PFSK-1 (cell line): ENCODE data around the gene TAS1R2.

Experiments used
- FOXP2 ChIP-seq: optimal IDR thresholded peaks from 2 replicates; pipeline ENCODE3; 2011; ENCODE audit warnings: borderline replicate concordance, control low read depth, inconsistent platforms; ENCODE audit not compliant: insufficient read depth; ENCODE audit errors: extremely low read length, extremely low read depth
- POLR2AphosphoS5 ChIP-seq: IDR thresholded peaks from 2 replicates; pipeline ENCODE4 v1.6.1; 2012; ENCODE audit warnings: low read depth, mild to moderate bottlenecking, control low read depth, low read length, moderate library complexity
- REST ChIP-seq, 2 experiments: IDR thresholded peaks; 2 replicates each; pipeline versions ENCODE4 v1.6.1 to v1.8.0; 2011 to 2012; ENCODE audit warnings: low read depth in 2 of 2, low read length in 2 of 2, control low read depth in 1 of 2, inconsistent platforms in 1 of 2, mild to moderate bottlenecking in 1 of 2, moderate library complexity in 1 of 2; ENCODE audit not compliant: insufficient read depth in 1 of 2
- SIN3A ChIP-seq: IDR thresholded peaks from 2 replicates; pipeline ENCODE4 v1.6.1; 2012; ENCODE audit warnings: mild to moderate bottlenecking, low read length, moderate library complexity, borderline replicate concordance; ENCODE audit not compliant: insufficient read depth
- TAF1 ChIP-seq: IDR thresholded peaks from 2 replicates; pipeline ENCODE4 v1.6.1; 2012; ENCODE audit warnings: low read length, control low read depth, borderline replicate concordance; ENCODE audit not compliant: insufficient read depth

Gene TAS1R2

DNA sequence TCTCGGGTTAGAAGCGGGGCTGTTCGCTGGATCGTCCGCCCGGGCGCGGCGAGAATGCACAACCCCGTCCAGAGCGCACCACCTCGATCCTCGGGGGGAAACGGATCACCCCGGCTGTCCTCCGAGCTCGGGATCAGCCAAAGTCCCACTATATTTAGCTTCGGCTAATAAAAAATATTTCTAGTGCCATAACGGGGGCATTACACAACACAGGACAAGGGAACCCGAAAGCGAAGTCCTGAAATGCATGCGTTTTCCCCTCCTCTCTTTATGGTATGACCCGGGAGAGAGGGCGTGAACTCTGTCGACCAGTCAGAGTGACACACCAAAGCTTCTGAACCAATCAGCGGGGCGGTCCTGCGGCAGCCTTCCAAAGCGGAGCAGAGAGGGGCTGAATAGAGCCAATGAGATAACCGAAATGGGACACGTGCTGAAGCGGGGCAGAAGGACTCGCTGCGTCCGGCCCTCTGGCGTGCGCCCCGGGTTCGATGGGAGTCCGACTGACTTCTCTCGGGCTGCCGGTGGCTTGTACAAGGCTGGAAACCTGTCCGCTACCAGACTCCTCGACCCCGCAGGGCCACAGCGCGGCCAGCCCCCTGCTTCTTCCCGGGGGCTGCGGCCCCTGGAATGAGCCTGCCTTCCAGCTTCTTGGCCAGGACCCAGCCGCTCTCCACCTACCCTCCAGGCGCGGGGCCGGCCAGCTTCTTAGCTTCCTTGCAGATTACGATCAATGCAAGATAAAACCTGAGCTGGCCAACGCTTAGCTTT is 43.2 kb upstream of the TAS1R2 start, which contains the start of gene ALDH4A1:
TSS of gene ALDH4A1 (minus strand) at position 33 of the 768 bp plus-strand sequence. CDS start at position 1, 32 bp downstream.
- TF ChIP-seq REST (IDR thresholded peaks at IDR 0.05; ENCODE audit: insufficient read depth in 1 of 2, low read depth in 2 of 2, low read length in 2 of 2): no peak
- TF ChIP-seq FOXP2: no peak
- 0 out of 2 replicates have a peak, but pooled peaks have one; percentile 5 for TF ChIP-seq TAF1
- peak; percentile 60; the same call in 1 of the 2 replicates for TF ChIP-seq POLR2AphosphoS5
- peak; percentile 49; the same call in 1 of the 2 replicates for TF ChIP-seq SIN3A

DNA sequence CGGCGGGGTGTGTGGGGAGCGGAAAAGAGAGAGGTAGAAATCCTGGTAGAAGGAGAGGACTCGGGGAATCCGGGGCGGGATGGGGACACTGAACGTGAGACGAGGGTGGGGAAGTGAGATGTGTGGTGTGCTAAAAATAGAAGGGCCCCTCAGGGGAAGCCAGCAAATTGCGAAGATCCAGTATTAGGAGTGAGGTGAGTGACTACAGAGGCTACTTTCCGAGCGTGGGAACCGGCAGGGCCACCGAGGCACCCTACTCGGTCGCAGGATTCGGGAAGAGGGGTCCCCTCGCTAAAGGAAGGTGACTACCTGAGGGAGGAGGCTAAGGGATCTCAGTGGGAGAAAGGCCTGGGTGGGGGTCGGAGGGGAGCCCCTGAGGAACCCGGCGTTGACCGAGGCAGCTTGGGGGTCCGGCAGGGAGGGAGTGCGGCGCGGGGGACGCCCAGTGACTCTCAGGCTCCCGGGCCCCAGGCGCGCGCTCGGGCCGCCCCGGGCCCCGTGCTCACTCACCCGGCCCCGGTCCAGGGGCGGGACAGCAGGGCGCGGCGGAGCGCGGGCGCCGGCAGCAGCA is 42.6 kb upstream of the TAS1R2 start:
- no peak for TF ChIP-seq TAF1
- no peak for TF ChIP-seq REST (IDR thresholded peaks at IDR 0.05; ENCODE audit: insufficient read depth in 1 of 2, low read depth in 2 of 2, low read length in 2 of 2)
- no peak for TF ChIP-seq SIN3A
- TF ChIP-seq FOXP2: no peak
- no peak for TF ChIP-seq POLR2AphosphoS5

GRCh38 chr1:18901147-18901951 is 41.9 kb upstream of the TAS1R2 start:
- TF ChIP-seq REST (IDR thresholded peaks at IDR 0.05; ENCODE audit: insufficient read depth in 1 of 2, low read depth in 2 of 2, low read length in 2 of 2) (no peak), SIN3A (no peak)

DNA sequence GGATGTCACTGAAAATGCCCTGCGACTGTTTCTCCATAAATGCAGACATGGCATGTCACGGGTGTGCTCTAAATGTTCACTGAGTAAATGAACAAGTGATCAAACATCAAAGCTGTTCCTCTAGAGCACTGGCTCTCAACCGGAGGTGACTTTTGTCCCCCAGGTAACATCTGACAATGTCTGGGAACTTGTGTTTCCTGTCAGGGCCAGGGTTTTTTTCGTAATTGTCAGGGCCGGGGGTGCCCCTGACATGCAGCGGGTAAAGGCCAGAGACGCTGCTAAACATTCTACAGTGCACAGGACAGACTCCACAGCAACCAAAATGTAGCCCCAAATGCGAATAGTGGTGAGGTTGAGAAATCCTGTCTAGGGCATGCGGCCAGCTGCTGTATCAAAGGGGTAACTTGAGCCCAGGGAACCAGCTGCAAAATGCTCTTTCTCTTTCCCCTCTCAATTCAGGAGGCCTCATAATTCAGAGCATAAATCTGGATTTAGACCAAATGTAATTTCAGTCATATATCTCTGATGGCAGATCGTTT is 40.9 kb upstream of the TAS1R2 start:
- TF ChIP-seq FOXP2 (no peak), TAF1 (no peak), SIN3A (no peak), POLR2AphosphoS5 (no peak), REST (IDR thresholded peaks at IDR 0.05; ENCODE audit: insufficient read depth in 1 of 2, low read depth in 2 of 2, low read length in 2 of 2) (no peak)
